Measurements from ENCODE around the gene TMEM18. TPM values are rescaled to one million over a fixed set of nuclear protein-coding genes. Genes with fewer than 3 reads are reported as not detected.

The TMEM18 gene
- total and polyA plus RNA-seq, 11 donors: 7.0 to 20.0 (median 10.5) TPM

DNA sequence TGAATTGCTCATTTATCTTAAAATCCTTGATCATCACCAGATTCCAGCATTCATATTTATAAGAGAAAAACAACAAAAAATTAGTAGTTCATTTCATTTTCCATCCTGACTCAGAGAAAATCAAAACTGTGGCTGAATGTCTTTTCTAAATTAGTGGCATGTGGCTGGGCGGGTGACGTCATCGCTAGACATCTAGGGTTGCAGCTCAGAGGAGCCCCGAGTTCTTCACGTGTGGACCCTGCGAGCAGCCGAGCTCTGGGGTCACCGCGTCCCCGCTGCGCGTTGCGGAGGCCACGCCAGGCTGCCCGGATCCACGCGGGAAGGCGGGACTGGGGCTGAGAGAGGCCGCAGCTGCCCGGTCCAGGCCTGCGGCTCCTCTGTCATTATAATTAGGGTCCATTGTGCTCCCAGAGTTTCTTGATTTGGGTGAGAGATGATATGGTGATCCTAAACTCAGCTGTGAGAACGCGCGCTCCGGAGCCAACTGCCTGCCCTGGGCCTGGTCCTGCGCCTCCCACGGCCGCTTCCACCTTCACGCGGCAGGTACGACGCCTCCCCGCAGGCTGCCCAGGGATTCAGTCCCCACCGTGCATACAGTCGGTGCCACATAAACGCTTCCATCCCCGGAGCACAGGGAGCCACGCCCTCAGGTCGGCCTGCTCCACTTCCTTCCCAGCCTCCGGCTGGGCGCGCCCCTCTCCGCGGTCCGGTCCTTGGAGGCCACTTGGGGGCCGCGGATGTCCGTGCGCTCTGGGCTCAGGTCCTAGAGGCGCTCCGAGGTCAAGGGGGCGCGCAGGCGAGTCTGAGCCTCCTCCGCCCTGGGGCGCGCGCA is 56.5 kb downstream of the TMEM18 start:
- no peak overlapping the region for H3K4me3 ChIP-seq
- no peaks in the 10 kb centered on the region for H3K36me3 ChIP-seq
- WGBS, 4 donors: 90 to 95% (median 93%) methylated on average over 54 to 58 of the region's 58 CpGs
- no peaks in the 10 kb centered on the region for H3K27me3 ChIP-seq
- no peak overlapping the region for H3K27ac ChIP-seq
- no peak for DNase-seq
- no peaks in the 10 kb centered on the region for H3K4me1 ChIP-seq
- no peak for ATAC-seq
- intact Hi-C loops (cut with DNase I): no loop called here
- TF ChIP-seq POLR2A (IDR thresholded peaks at IDR 0.05): no peak
- TF ChIP-seq, protein P1, sequence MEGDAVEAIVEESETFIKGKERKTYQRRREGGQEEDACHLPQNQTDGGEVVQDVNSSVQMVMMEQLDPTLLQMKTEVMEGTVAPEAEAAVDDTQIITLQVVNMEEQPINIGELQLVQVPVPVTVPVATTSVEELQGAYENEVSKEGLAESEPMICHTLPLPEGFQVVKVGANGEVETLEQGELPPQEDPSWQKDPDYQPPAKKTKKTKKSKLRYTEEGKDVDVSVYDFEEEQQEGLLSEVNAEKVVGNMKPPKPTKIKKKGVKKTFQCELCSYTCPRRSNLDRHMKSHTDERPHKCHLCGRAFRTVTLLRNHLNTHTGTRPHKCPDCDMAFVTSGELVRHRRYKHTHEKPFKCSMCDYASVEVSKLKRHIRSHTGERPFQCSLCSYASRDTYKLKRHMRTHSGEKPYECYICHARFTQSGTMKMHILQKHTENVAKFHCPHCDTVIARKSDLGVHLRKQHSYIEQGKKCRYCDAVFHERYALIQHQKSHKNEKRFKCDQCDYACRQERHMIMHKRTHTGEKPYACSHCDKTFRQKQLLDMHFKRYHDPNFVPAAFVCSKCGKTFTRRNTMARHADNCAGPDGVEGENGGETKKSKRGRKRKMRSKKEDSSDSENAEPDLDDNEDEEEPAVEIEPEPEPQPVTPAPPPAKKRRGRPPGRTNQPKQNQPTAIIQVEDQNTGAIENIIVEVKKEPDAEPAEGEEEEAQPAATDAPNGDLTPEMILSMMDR (IDR thresholded peaks at IDR 0.05): no peak
- H3K9me3 ChIP-seq: peaks cover 0 to 19% (median 7%) of the 10 kb centered on the region in 12 donors

DNA sequence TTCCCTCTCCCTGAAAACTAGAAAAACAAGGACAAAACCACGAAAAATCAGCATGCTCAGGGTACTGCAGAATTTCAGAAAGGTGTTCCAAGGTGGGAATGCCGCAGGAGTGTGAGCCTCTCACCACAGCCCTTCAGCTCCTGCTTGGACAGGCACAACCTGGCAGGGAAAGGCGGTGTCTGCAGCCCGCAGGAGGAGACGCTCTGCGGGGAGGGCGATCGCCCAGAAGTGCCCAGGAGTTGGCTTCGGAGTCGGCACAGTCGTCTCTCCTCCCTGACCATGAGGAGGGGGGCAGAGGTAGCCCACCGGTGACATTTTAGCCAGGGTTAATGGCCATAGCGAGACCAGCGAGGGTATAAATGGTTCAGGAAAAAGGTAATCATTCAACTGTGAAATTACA is 57.2 kb downstream of the TMEM18 start:
- DNase-seq (no peak), ATAC-seq (no peak)
- Histone ChIP-seq H3K9me3 (peaks cover 0 to 19% (median 7%) of the 10 kb centered on the region in 12 donors), H3K36me3 (no peaks in the 10 kb centered on the region), H3K27me3 (no peaks in the 10 kb centered on the region), H3K4me3 (no peak overlapping the region), H3K27ac (no peak overlapping the region), H3K4me1 (no peaks in the 10 kb centered on the region)
- intact Hi-C loops (cut with DNase I): no loop called here
- no peak for TF ChIP-seq POLR2A (IDR thresholded peaks at IDR 0.05)
- TF ChIP-seq, protein P1 (IDR thresholded peaks at IDR 0.05): no peak
- WGBS, 4 donors: 83 to 88% (median 87%) methylated on average over 14 of the region's 14 CpGs

DNA sequence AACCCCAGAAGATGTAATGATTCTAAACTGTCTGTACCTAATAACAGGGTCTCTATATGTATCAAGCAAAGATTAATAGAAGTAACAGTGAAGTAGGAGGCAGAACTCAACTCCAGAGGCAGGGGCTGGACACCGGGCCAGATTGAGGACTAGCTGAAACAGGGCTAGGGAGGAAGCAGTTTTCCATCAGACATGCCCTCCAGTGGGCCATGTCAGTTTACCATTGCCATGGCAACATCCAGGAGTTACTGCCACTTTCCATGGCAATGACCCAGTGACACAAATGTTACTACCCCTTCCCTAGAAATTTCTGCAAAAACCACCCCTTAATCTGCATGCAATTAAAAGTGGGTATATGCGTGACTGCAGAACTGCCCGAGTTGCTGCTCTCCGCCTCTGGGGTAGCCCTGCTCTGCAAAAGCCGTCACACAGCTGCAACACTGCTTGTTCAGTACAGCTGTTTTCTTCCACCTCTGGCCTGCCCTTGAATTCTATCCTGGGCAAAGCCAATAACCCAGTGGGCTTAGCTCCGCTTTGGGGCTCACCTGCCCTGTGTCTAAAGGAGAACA is 58.7 kb downstream of the TMEM18 start:
- intact Hi-C loops (cut with DNase I): no loop called here
- DNase-seq: no peak

DNA sequence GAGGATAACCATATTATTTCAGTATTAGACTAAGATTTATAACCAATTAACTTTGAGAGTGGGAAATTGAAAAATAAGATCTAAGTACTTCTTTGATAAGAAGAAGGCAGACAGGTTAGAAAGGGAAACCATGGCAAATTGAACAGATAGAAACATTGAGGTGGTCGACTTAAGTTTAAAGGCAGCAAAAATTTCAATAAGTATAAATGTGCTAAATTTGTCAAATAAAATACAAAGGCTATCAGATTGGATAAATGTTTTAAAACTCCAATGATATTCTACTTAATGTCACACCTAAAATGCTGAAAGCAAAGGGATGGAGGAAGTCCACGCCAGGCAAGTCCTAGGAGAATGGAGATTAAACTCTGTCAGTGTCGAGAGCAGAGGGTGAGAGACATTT is 59.2 kb downstream of the TMEM18 start:
- TF ChIP-seq, protein P1 (IDR thresholded peaks at IDR 0.05): no peak
- no peak for TF ChIP-seq POLR2A (IDR thresholded peaks at IDR 0.05)
- no peak overlapping the region for H3K4me3 ChIP-seq
- intact Hi-C loops (cut with DNase I): no loop called here

More for the DNA sequence above, 58.7 kb downstream of the TMEM18 start:
- no peak for ATAC-seq
- WGBS, 4 donors: 81 to 91% (median 86%) methylated on average over 6 of the region's 6 CpGs
- H3K4me1 ChIP-seq: no peaks in the 10 kb centered on the region
- H3K36me3 ChIP-seq: no peaks in the 10 kb centered on the region
- H3K4me3 ChIP-seq: no peak overlapping the region
- no peaks in the 10 kb centered on the region for H3K27me3 ChIP-seq
- no peak for TF ChIP-seq POLR2A (IDR thresholded peaks at IDR 0.05)
- TF ChIP-seq, protein P1 (IDR thresholded peaks at IDR 0.05): no peak
- no peak overlapping the region for H3K27ac ChIP-seq
- peaks cover 0 to 19% (median 7%) of the 10 kb centered on the region in 12 donors for H3K9me3 ChIP-seq

More for the DNA sequence above, 59.2 kb downstream of the TMEM18 start:
- 62 to 88% (median 72%) methylated on average over 3 of the region's 3 CpGs for WGBS, 4 donors
- Histone ChIP-seq H3K9me3 (peaks cover 0 to 19% (median 7%) of the 10 kb centered on the region in 12 donors), H3K36me3 (no peaks in the 10 kb centered on the region), H3K27me3 (peaks cover 0 to 5% (median 0%) of the 10 kb centered on the region in 9 donors), H3K27ac (no peak overlapping the region), H3K4me1 (no peaks in the 10 kb centered on the region)
- ATAC-seq: no peak
- no peak for DNase-seq

All from heart left ventricle (tissue), 16 donors.